Endothelial cell of umbilical vein (primary cell): ENCODE results near the gene TESK2. TPM values are rescaled to one million over a fixed set of nuclear protein-coding genes. Genes with fewer than 3 reads are reported as not detected.

Experiments
- BruUV-seq: library from RNA; stranded (reverse); fragments of 400-500 nt; replicated peaks from 2 replicates; lab custom pipeline; 2021; lab: Mats Ljungman, UMichigan
- CTCF ChIA-PET: fragments of 300-600, 350-600 bp; sonication (Branson Sonifier 250); formaldehyde crosslinking; loops from one replicate; lab custom pipeline; 2021; ENCODE audit warnings: antibody characterized with exemption, inconsistent platforms; lab: Charles Lee
- POLR2A ChIA-PET: fragments of 300-600, 350-600 bp; sonication (Branson Sonifier 250); formaldehyde crosslinking; loops from one replicate; lab custom pipeline; 2021; ENCODE audit warnings: antibody characterized with exemption, inconsistent platforms; lab: Charles Lee
- DNase-seq: peaks from one replicate; pipeline ENCODE4 v3.0.0-alpha.2; 2011; ENCODE audit warnings: low read depth, low spot score
- FAIRE-seq: peaks from 2 replicates; lab custom pipeline; 2011; peaks lifted over from hg19 to GRCh38; lab: Jason Lieb, UNC
- H2AFZ ChIP-seq: 2 replicates; pipeline ENCODE4 v1.6.0; 2012; ENCODE audit warnings: low read depth, low read length, control low read depth, inconsistent platforms
- H3K27ac ChIP-seq: 2 replicates; pipeline ENCODE4 v1.5.1; 2011; ENCODE audit warnings: low read depth, mild to moderate bottlenecking, control low read depth, low read length, moderate library complexity; ENCODE audit not compliant: insufficient read depth
- H3K27me3 ChIP-seq, 2 experiments: 2 replicates each; pipeline versions ENCODE4 v1.6.0 to v1.6.1; 2011; ENCODE audit warnings: low read length in 2 of 2, mixed read lengths in 1 of 2; ENCODE audit not compliant: control insufficient read depth in 2 of 2, insufficient read depth in 2 of 2
- H3K36me3 ChIP-seq, 2 experiments: 2 replicates in 1 of 2; 3 replicates in 1 of 2; pipeline ENCODE4 v1.5.1; 2011; ENCODE audit warnings: low read length in 2 of 2, mild to moderate bottlenecking in 1 of 2, moderate library complexity in 1 of 2; ENCODE audit not compliant: control insufficient read depth in 2 of 2, insufficient read depth in 2 of 2; ENCODE audit errors: extremely low read depth in 1 of 2
- H3K4me1 ChIP-seq: 3 replicates; pipeline ENCODE4 v1.5.1; 2011; ENCODE audit warnings: mild to moderate bottlenecking, low read length; ENCODE audit not compliant: control insufficient read depth, insufficient read depth; ENCODE audit errors: extremely low read depth
- H3K4me2 ChIP-seq: 2 replicates; pipeline ENCODE4 v1.6.1; 2011; ENCODE audit warnings: low read length, control low read depth, mixed read lengths; ENCODE audit not compliant: insufficient read depth
- H3K4me3 ChIP-seq, 3 experiments: fragments of 200-600 bp in 1 of 3; sonication (generic), shearing (Covaris generic) in 1 of 3; replicated peaks in 1 of 3; 2 replicates each; pipeline ENCODE4 v1.5.1; 2011 to 2016; ENCODE audit warnings: control low read depth in 3 of 3, low read length in 3 of 3, mild to moderate bottlenecking in 2 of 3, inconsistent platforms in 1 of 3, low read depth in 1 of 3, moderate library complexity in 1 of 3; ENCODE audit not compliant: insufficient read depth in 1 of 3
- H3K79me2 ChIP-seq: 2 replicates; pipeline ENCODE4 v1.6.0; 2012; ENCODE audit warnings: low read length, inconsistent platforms; ENCODE audit not compliant: control insufficient read depth, insufficient read depth
- H3K9ac ChIP-seq: replicated peaks from 2 replicates; pipeline ENCODE3; 2011; ENCODE audit warnings: low read length, control low read depth; ENCODE audit not compliant: insufficient read depth; ENCODE audit errors: extremely low read depth
- H3K9me1 ChIP-seq: replicated peaks from 3 replicates; pipeline ENCODE4 v1.6.0; 2011; ENCODE audit warnings: mild to moderate bottlenecking, low read length; ENCODE audit not compliant: control insufficient read depth, insufficient read depth; ENCODE audit errors: extremely low read depth
- H3K9me3 ChIP-seq: replicated peaks from 2 replicates; pipeline ENCODE4 v1.5.1; 2012; ENCODE audit warnings: low read length, inconsistent platforms; ENCODE audit not compliant: control insufficient read depth, insufficient read depth
- H4K20me1 ChIP-seq: replicated peaks from 2 replicates; pipeline ENCODE3; 2011; ENCODE audit warnings: mild to moderate bottlenecking, low read length; ENCODE audit not compliant: control insufficient read depth, insufficient read depth; ENCODE audit errors: extremely low read depth
- CTCF ChIP-seq, 2 donors: IDR thresholded peaks; 1 replicate in 1 of 2; 2 replicates in 1 of 2; pipeline ENCODE4 v1.5.1; 2011; ENCODE audit warnings: low read length in 2 of 2, mild to moderate bottlenecking in 2 of 2, moderate library complexity in 2 of 2, control low read depth in 1 of 2, inconsistent platforms in 1 of 2, low read depth in 1 of 2; ENCODE audit not compliant: insufficient read depth in 1 of 2; ENCODE audit errors: extremely low read depth in 1 of 2
- EZH2 ChIP-seq: IDR thresholded peaks from 2 replicates; pipeline ENCODE4 v1.6.1; 2012; ENCODE audit warnings: borderline replicate concordance, low read depth, mild to moderate bottlenecking, moderate library complexity, low read length, inconsistent platforms; ENCODE audit not compliant: severe bottlenecking
- FOS ChIP-seq: IDR thresholded peaks from 2 replicates; pipeline ENCODE4 v1.6.1; 2011; ENCODE audit warnings: mild to moderate bottlenecking, low read length, moderate library complexity, borderline replicate concordance; ENCODE audit not compliant: insufficient read depth
- GATA2 ChIP-seq: IDR thresholded peaks from 2 replicates; pipeline ENCODE4 v1.7.0; 2011; ENCODE audit warnings: low read depth, mild to moderate bottlenecking, moderate library complexity, mixed read lengths, low read length; ENCODE audit not compliant: insufficient read length, insufficient read depth
- JUN ChIP-seq: IDR thresholded peaks from 2 replicates; pipeline ENCODE4 v1.6.1; 2011; ENCODE audit warnings: borderline replicate concordance, low read depth; ENCODE audit not compliant: insufficient read length, insufficient read depth
- MAX ChIP-seq: IDR thresholded peaks from 2 replicates; pipeline ENCODE4 v1.6.1; 2011; ENCODE audit not compliant: insufficient read depth, insufficient read length
- MYC ChIP-seq: IDR thresholded peaks from one replicate; pipeline ENCODE4 v1.6.1; 2011; ENCODE audit warnings: mild to moderate bottlenecking, low read depth, low read length
- POLR2A ChIP-seq: IDR thresholded peaks from 2 replicates; pipeline ENCODE4 v1.6.1; 2012; ENCODE audit warnings: low read depth, mild to moderate bottlenecking, control low read depth, low read length
- POLR2AphosphoS5 ChIP-seq: IDR thresholded peaks from 2 replicates; pipeline ENCODE4 v1.6.1; 2012; ENCODE audit warnings: low read depth, mild to moderate bottlenecking, control low read depth, low read length, moderate library complexity; ENCODE audit not compliant: insufficient read depth
- dilution Hi-C: fragments of 300-500 bp; cut with MboI; formaldehyde crosslinking; loops from one replicate; pipeline ENCODE4 v1.15.0; 2019; ENCODE audit warnings: low sequenced_read_pairs; ENCODE audit not compliant: extremely low pct_ligation_motif_present
- intact Hi-C: fragments of 100-400 bp; cut with micrococcal nuclease; formaldehyde crosslinking; loops from one replicate; pipeline ENCODE4 v1.10.0; 2022
- polyA plus RNA-seq, 4 experiments: library from polyadenylated mRNA; depleted of rRNA in 3 of 4; stranded (reverse) in 3 of 4; unstranded in 1 of 4; fragments of >200 nt; gene quantifications; 2 replicates each; pipeline versions ENCODE4 v1.2.1 to v1.2.3, GENCODE V29; 2011 to 2012; ENCODE audit warnings: missing spikeins in 1 of 4
- total RNA-seq: library from RNA; stranded (reverse); gene quantifications from 2 replicates; pipeline ENCODE4 v1.2.3, GENCODE V29; 2021

TESK2 gene
- total and polyA plus RNA-seq, 2 donors (not counting 3 experiments of a cell fraction or from before 2014, with no cell fraction given): 2.1 to 2.6 TPM

GRCh38 chr1:45401524-45401923 lies 89.4 kb downstream of the TESK2 start:
- DNase-seq (no peak), FAIRE-seq (no peak)
- no peaks in the 10 kb centered on the region for H4K20me1 ChIP-seq
- H3K9ac ChIP-seq: no peak overlapping the region
- no TSS peak for BruUV-seq
- H3K9me1 ChIP-seq: no peaks in the 10 kb centered on the region
- no peaks in the 10 kb centered on the region for H3K9me3 ChIP-seq
- dilution Hi-C loops: no loop called here
- H3K27me3 ChIP-seq: no peaks in the 10 kb centered on the region
- H3K79me2 ChIP-seq: no peaks in the 10 kb centered on the region
- H3K4me1 ChIP-seq: no peaks in the 10 kb centered on the region
- H3K36me3 ChIP-seq: no peaks in the 10 kb centered on the region
- no peak overlapping the region for H3K27ac ChIP-seq
- no peak overlapping the region for H3K4me3 ChIP-seq
- H2AFZ ChIP-seq: no peak overlapping the region
- ChIA-PET POLR2A (no interaction called here), CTCF (no interaction called here)
- TF ChIP-seq FOS: no peak
- TF ChIP-seq JUN: no peak
- TF ChIP-seq POLR2AphosphoS5: no peak
- no peak for TF ChIP-seq MAX
- TF ChIP-seq GATA2: no peak
- no peak overlapping the region for H3K4me2 ChIP-seq
- intact Hi-C loops: no loop called here

GRCh38 chr1:45400049-45400448 lies 90.9 kb downstream of the TESK2 start:
- Histone ChIP-seq H4K20me1 (no peaks in the 10 kb centered on the region), H3K27me3 (no peaks in the 10 kb centered on the region), H3K9ac (no peak overlapping the region), H3K4me2 (no peak overlapping the region), H3K79me2 (no peaks in the 10 kb centered on the region), H3K4me1 (no peaks in the 10 kb centered on the region), H3K4me3 (no peak overlapping the region), H3K9me3 (no peaks in the 10 kb centered on the region), H3K9me1 (no peaks in the 10 kb centered on the region), H2AFZ (no peak overlapping the region), H3K27ac (no peak overlapping the region), H3K36me3 (no peaks in the 10 kb centered on the region)
- no peak for DNase-seq
- ChIA-PET POLR2A (no interaction called here), CTCF (interaction anchor here (0.6 to 0.8 kb wide), 2 partner anchors 9 to 940 kb away, joined by 3 to 4 read pairs; no protein-coding TSS in a partner anchor)
- no peak for FAIRE-seq
- no TSS peak for BruUV-seq
- intact Hi-C loops: no loop called here
- TF ChIP-seq FOS (no peak), CTCF (IDR thresholded peaks at IDR 0.05; ENCODE audit: extremely low read depth in 1 of 2, insufficient read depth in 1 of 2, low read depth in 1 of 2, low read length in 2 of 2) (no peak), GATA2 (no peak), JUN (no peak), EZH2 (no peak), MAX (no peak), MYC (no peak), POLR2AphosphoS5 (no peak), POLR2A (no peak)
- dilution Hi-C loops: no loop called here
